ENCODE data around the gene CENPQ. TPM values are rescaled to one million over a fixed set of nuclear protein-coding genes. Genes with fewer than 3 reads are reported as not detected.

Gene CENPQ
- total RNA-seq, 1 experiment from 2014 or later, result 11.7 TPM

DNA sequence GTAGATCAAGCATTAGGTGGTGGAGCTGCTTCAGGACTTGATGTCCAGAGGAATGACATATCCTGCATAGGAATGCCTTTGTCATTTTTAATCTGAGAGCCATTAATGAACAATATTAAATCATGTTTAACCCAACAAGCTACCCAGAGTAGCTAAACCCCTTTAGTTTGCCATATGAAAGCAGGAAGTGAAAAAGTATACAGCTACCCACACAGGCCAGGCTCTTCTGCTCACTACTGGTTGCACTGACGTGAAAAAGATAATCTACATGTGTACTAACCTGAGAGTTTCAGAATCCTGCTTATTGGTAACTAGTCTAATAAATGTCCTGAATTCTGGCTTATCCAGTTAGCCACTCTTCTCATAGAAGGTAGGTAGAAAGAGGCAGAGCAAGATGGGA lies 56.5 kb downstream of the CENPQ start:
- ChIA-PET POLR2A (ENCODE audit: low non-redundant PET) (no interaction called here), CTCF (no interaction called here)
- Histone ChIP-seq H3K36me3 (ENCODE audit: insufficient read depth, low read length, poor library complexity, severe bottlenecking) (no peaks in the 10 kb centered on the region), H3K27ac (ENCODE audit: low read depth, low read length, poor library complexity, severe bottlenecking) (no peak overlapping the region), H3K27me3 (replicated peaks; ENCODE audit: insufficient read depth, low read depth, low read length, poor library complexity) (no peaks in the 10 kb centered on the region), H3K4me3 (ENCODE audit: low read depth, low read length, poor library complexity, severe bottlenecking) (no peak overlapping the region), H3K4me1 (ENCODE audit: insufficient read depth, low read length, poor library complexity, severe bottlenecking) (no peaks in the 10 kb centered on the region), H3K9me3 (ENCODE audit: low read depth, low read length, poor library complexity, severe bottlenecking) (no peaks in the 10 kb centered on the region)
- no peak for TF ChIP-seq CTCF (conservative IDR thresholded peaks at IDR 0.05; ENCODE audit: low read depth, low read length)
- no peak for TF ChIP-seq EZH2 (IDR thresholded peaks at IDR 0.05; ENCODE audit: borderline replicate concordance, low read depth, low read length, poor library complexity, severe bottlenecking)
- DNase-seq (ENCODE audit: low spot score), result no peak
- intact Hi-C loops (cut with micrococcal nuclease; ENCODE audit: unreplicated experiment), result no loop called here
- no TSS peak for BruUV-seq (replicated peaks)

DNA sequence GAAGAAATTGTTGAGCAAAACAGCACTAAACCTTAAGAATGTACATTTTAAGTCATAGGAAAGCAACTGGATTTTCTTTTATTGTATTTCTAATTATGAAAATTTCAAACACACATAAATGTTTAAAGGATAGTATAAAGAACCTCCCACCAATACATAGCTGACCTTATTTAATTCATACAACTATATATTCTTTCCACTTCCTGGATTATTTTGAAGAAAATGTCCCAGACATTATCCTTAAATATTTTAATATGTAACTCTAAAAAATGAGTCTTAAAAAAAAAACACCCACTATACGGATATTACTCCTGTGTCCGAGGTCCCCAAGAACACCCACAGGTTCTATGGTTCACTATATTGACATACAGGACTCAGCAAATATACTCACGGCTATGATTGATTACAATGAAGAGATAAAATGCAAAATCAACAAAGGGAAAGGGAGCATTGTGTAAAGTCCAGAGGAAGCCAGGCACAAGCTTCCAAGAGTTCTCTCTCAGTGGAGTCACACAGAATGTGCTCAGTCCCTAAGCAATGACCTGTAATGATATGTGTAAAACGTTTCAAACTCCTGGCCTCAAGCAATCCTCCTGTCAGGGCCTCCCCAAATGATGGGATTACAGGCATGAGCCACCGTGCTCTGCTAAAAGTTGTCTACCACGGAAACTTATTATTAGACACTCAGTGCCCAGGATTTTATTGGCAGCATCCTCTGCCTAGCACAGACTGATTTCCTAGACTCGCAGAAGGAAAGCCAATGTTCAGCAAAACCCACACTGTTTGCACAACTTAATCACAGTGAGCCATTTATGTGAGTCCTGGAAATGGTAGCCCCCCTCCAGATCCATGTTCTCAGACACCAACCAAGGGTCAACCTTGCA lies 59.8 kb downstream of the CENPQ start:
- no peak for DNase-seq (ENCODE audit: low spot score)
- CTCF ChIA-PET, result no interaction called here
- no peaks in the 10 kb centered on the region for H3K27me3 ChIP-seq (replicated peaks; ENCODE audit: insufficient read depth, low read depth, low read length, poor library complexity)
- H3K4me1 ChIP-seq (ENCODE audit: insufficient read depth, low read length, poor library complexity, severe bottlenecking), result no peaks in the 10 kb centered on the region
- no peak overlapping the region for H3K27ac ChIP-seq (ENCODE audit: low read depth, low read length, poor library complexity, severe bottlenecking)
- no peak overlapping the region for H3K4me3 ChIP-seq (ENCODE audit: low read depth, low read length, poor library complexity, severe bottlenecking)
- no peak for TF ChIP-seq EZH2 (IDR thresholded peaks at IDR 0.05; ENCODE audit: borderline replicate concordance, low read depth, low read length, poor library complexity, severe bottlenecking)
- no peak for TF ChIP-seq CTCF (conservative IDR thresholded peaks at IDR 0.05; ENCODE audit: low read depth, low read length)
- no peaks in the 10 kb centered on the region for H3K36me3 ChIP-seq (ENCODE audit: insufficient read depth, low read length, poor library complexity, severe bottlenecking)
- intact Hi-C loops (cut with micrococcal nuclease; ENCODE audit: unreplicated experiment), result no loop called here
- POLR2A ChIA-PET (ENCODE audit: low non-redundant PET), result no interaction called here
- no peaks in the 10 kb centered on the region for H3K9me3 ChIP-seq (ENCODE audit: low read depth, low read length, poor library complexity, severe bottlenecking)
- BruUV-seq (replicated peaks), result no TSS peak

- no peak for DNase-seq (ENCODE audit: low spot score)
- Histone ChIP-seq H3K36me3 (ENCODE audit: insufficient read depth, low read length, poor library complexity, severe bottlenecking) (no peaks in the 10 kb centered on the region), H3K27me3 (replicated peaks; ENCODE audit: insufficient read depth, low read depth, low read length, poor library complexity) (no peaks in the 10 kb centered on the region), H3K4me3 (ENCODE audit: low read depth, low read length, poor library complexity, severe bottlenecking) (no peak overlapping the region), H3K4me1 (ENCODE audit: insufficient read depth, low read length, poor library complexity, severe bottlenecking) (no peaks in the 10 kb centered on the region), H3K9me3 (ENCODE audit: low read depth, low read length, poor library complexity, severe bottlenecking) (no peaks in the 10 kb centered on the region), H3K27ac (ENCODE audit: low read depth, low read length, poor library complexity, severe bottlenecking) (no peak overlapping the region)
- no TSS peak for BruUV-seq (replicated peaks)
- intact Hi-C loops (cut with micrococcal nuclease; ENCODE audit: unreplicated experiment), result no loop called here
- ChIA-PET CTCF (no interaction called here), POLR2A (ENCODE audit: low non-redundant PET) (no interaction called here)
- no peak for TF ChIP-seq CTCF (conservative IDR thresholded peaks at IDR 0.05; ENCODE audit: low read depth, low read length)
- no peak for TF ChIP-seq EZH2 (IDR thresholded peaks at IDR 0.05; ENCODE audit: borderline replicate concordance, low read depth, low read length, poor library complexity, severe bottlenecking)
Observed at GRCh38 chr6:49523901-49524300, 60.7 kb downstream of the CENPQ start.

All from A673 (cell line).